ENCODE data around the gene SLC6A16.

Gene SLC6A16

GRCh38 chr19:49264258-49264657 is 60.7 kb downstream of the SLC6A16 start:
- DNase-seq = no peak

GRCh38 chr19:49261602-49262001 is 63.4 kb downstream of the SLC6A16 start:
- no peak for DNase-seq

GRCh38 chr19:49256691-49257090 is 68.3 kb downstream of the SLC6A16 start:
- no peak for DNase-seq

- no peak for DNase-seq
Measured at GRCh38 chr19:49255674-49256073, 69.3 kb downstream of the SLC6A16 start.

GRCh38 chr19:49249933-49250332 is 75.1 kb downstream of the SLC6A16 start:
- DNase-seq = no peak

GRCh38 chr19:49247676-49248075 is 77.3 kb downstream of the SLC6A16 start:
- no peak for DNase-seq

GRCh38 chr19:49244256-49244655 is 80.7 kb downstream of the SLC6A16 start:
- no peak for DNase-seq

- no peak for DNase-seq
Measured at GRCh38 chr19:49243726-49244125, 81.3 kb downstream of the SLC6A16 start.

- no peak for DNase-seq
Measured at GRCh38 chr19:49243129-49243528, 81.9 kb downstream of the SLC6A16 start.

- DNase-seq = no peak
Measured at GRCh38 chr19:49241769-49242168, 83.2 kb downstream of the SLC6A16 start.

All from NCI-H2227 treated with DMSO at 0.1 percent for 48 hours (cell line).